GM12865 (cell line): ENCODE results near the gene MDH1.

Experiments used
- DNase-seq: peaks from one replicate; pipeline ENCODE4 v3.0.0; 2010; ENCODE audit warnings: low read depth
- H3K4me3 ChIP-seq: 2 replicates; pipeline ENCODE4 v1.5.1; 2011; ENCODE audit warnings: mild to moderate bottlenecking, low read depth, low read length, control low read depth
- CTCF ChIP-seq: IDR thresholded peaks from 2 replicates; pipeline ENCODE4 v1.5.1; 2011; ENCODE audit warnings: low read length, control low read depth, low read depth, inconsistent platforms; ENCODE audit not compliant: insufficient read depth; ENCODE audit errors: missing control alignments

Gene MDH1

GRCh38 chr2:63589148-63589958 is 590 bp downstream of the MDH1 start:
- H3K4me3 ChIP-seq: peak overlapping the region; percentile 68
- TF ChIP-seq CTCF: no peak
- DNase-seq: peak; percentile 25

- no peak for TF ChIP-seq CTCF
- peak; percentile 63 for DNase-seq
- peak overlapping the region; percentile 68; the same call in 1 of the 2 replicates for H3K4me3 ChIP-seq
Measured at GRCh38 chr2:63590626-63591408, 2.1 kb downstream of the MDH1 start.

GRCh38 chr2:63591566-63592175 is 2.9 kb downstream of the MDH1 start:
- no peak for TF ChIP-seq CTCF
- DNase-seq: no peak
- no peak overlapping the region for H3K4me3 ChIP-seq

- TF ChIP-seq CTCF: no peak
- no peak for DNase-seq
- no peak overlapping the region for H3K4me3 ChIP-seq
Measured at GRCh38 chr2:63594660-63595059, 5.9 kb downstream of the MDH1 start.

- H3K4me3 ChIP-seq: no peak overlapping the region
- DNase-seq: no peak
- TF ChIP-seq CTCF: no peak
Measured at GRCh38 chr2:63596401-63596883, 7.7 kb downstream of the MDH1 start.

- TF ChIP-seq CTCF: no peak
- no peak overlapping the region for H3K4me3 ChIP-seq
Measured at GRCh38 chr2:63598981-63599380, 10.2 kb downstream of the MDH1 start.

More at GRCh38 chr2:63598981-63599380, 10.2 kb downstream of the MDH1 start:
- DNase-seq: no peak
